ENCODE results near the gene HYAL3. TPM values are rescaled to one million over a fixed set of nuclear protein-coding genes. Genes with fewer than 3 reads are reported as not detected.

The HYAL3 gene
- total RNA-seq, 1 donor from 2014 or later: 8.1 TPM

DNA sequence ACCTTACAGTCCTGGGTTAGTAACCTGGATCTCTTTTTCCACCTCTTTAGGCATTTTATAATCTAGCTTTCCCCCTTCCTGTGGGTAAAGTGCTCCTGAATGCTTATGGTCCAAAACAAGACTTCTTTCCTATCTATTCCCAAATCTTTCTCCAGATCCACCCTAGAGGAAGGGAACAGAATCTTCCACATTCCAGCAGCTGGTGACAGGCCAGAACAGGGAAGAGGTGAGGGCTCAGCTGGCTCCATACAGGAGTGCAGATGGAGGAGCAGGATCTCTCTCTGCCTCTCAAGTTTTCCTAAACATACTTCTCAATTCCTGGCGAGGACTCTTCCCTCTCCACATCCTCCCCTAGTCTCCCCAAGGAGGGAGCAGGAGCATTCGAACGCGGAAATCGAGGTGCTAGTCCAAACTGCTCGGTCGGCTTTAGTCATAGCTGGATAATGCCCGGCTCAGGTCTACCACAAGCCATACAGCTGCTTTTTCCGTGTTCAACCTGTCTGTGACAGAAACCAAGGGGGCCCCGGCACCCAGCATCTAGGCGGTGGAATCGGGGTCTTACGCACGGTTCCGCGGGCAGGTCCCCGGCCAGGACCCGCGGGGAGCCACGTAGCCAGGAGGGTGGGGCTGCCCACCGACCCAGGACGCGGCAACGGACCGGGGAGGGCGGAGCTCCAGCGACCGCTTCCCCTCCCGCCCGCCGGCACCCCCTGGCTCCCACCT, 37.4 kb upstream of the HYAL3 start:
- no peaks in the 10 kb centered on the region for H3K27me3 ChIP-seq
- TF ChIP-seq POLR2AphosphoS5 (IDR thresholded peaks at IDR 0.05; ENCODE audit: insufficient read depth in 1 of 2, low read depth in 1 of 2) (no peak), POLR2A (IDR thresholded peaks at IDR 0.05) (no peak)
- TF ChIP-seq, protein P1, sequence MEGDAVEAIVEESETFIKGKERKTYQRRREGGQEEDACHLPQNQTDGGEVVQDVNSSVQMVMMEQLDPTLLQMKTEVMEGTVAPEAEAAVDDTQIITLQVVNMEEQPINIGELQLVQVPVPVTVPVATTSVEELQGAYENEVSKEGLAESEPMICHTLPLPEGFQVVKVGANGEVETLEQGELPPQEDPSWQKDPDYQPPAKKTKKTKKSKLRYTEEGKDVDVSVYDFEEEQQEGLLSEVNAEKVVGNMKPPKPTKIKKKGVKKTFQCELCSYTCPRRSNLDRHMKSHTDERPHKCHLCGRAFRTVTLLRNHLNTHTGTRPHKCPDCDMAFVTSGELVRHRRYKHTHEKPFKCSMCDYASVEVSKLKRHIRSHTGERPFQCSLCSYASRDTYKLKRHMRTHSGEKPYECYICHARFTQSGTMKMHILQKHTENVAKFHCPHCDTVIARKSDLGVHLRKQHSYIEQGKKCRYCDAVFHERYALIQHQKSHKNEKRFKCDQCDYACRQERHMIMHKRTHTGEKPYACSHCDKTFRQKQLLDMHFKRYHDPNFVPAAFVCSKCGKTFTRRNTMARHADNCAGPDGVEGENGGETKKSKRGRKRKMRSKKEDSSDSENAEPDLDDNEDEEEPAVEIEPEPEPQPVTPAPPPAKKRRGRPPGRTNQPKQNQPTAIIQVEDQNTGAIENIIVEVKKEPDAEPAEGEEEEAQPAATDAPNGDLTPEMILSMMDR (IDR thresholded peaks at IDR 0.05): no peak
- intact Hi-C loops (cut with DNase I): no loop called here
- DNase-seq (ENCODE audit: extremely low spot score in 2 of 2): no peak
- no peaks in the 10 kb centered on the region for H3K9me3 ChIP-seq
- peaks cover 80% of the 10 kb centered on the region for H3K4me1 ChIP-seq
- peak overlapping the region; percentile 99 for H3K27ac ChIP-seq
- H3K4me3 ChIP-seq: peak overlapping the region; percentile 83 to 92
- H3K36me3 ChIP-seq: peaks cover 0 to 5% of the 10 kb centered on the region in 2 donors

DNA sequence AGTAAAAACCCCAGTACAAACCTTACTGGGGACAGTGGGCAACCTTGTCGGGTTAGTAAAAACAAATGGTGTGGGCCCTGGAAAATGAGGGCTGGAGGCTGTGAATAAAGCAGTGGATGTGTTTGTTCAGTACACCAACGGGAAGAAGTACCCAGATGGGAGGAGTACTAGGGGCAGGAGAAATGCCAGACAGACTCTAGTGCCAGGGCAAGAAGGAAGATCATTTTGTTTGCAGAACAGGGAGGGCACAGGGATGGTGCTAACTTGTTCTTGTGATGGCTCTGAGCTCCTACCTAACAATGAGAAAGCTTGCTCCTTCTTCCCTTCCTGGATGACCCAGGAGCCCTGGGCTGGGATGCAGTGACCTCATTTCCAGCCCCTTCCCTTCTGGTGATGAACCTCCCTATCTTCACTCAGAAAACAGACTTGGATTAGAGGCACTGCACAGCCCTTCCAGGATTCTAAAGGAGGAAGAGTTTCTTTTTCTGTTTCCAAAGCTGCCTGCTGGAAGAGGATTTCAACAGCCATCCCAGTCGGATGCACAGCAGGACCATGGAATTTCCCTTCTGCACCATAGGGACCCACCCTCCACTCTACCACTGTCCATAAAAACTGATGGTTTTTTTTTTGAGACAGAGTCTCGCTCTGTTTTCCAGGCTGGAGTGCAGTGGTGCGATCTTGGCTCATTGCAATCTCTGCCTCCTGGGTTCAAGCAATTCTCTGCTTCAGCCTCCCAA, 35.3 kb upstream of the HYAL3 start:
- Histone ChIP-seq H3K9me3 (no peaks in the 10 kb centered on the region), H3K36me3 (peaks cover 0 to 27% of the 10 kb centered on the region in 2 donors), H3K4me1 (peaks cover 62% of the 10 kb centered on the region), H3K4me3 (no peak overlapping the region), H3K27ac (peak overlapping the region; percentile 66), H3K27me3 (no peaks in the 10 kb centered on the region)
- intact Hi-C loops (cut with DNase I): no loop called here
- DNase-seq (ENCODE audit: extremely low spot score in 2 of 2): no peak
- TF ChIP-seq POLR2AphosphoS5 (IDR thresholded peaks at IDR 0.05; ENCODE audit: insufficient read depth in 1 of 2, low read depth in 1 of 2) (no peak), POLR2A (IDR thresholded peaks at IDR 0.05) (no peak)
- TF ChIP-seq, protein P1 (IDR thresholded peaks at IDR 0.05): no peak

DNA sequence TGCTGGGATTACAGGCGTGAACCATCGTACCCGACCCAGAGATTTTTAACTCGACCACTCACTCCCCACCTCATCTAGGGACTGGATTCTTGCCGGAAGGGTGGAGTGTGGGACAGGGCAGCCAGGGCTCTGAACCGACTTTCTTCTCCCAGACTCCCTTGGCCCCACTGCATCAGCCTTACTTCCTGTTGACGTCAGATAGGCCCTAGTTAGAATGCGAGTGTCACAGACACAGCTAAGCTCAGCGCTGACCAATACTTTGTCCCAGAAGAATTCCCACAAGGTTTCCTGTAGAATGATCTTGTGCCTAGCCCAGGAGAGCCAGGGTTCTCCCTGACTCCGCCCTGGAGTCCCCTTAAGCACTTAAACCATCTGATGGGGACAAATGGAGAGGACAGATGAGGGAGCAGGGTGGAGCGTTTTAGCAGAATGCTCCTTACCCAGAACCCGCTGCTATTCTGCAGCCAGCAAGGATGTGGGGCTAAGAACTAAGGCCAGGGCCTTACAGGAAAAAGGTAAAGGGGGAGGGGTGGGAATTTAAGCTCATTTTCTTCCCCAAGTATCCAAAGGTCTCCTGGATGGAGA, 34.6 kb upstream of the HYAL3 start:
- Histone ChIP-seq H3K36me3 (peaks cover 0 to 30% of the 10 kb centered on the region in 2 donors), H3K27ac (peak overlapping the region; percentile 66), H3K4me3 (peak overlapping the region in 1 of 2 donors; percentile 3), H3K9me3 (no peaks in the 10 kb centered on the region), H3K27me3 (no peaks in the 10 kb centered on the region), H3K4me1 (peaks cover 56% of the 10 kb centered on the region)
- intact Hi-C loops (cut with DNase I): no loop called here
- TF ChIP-seq, protein P1 (IDR thresholded peaks at IDR 0.05): no peak
- TF ChIP-seq POLR2AphosphoS5 (IDR thresholded peaks at IDR 0.05; ENCODE audit: insufficient read depth in 1 of 2, low read depth in 1 of 2) (peak in 1 of 2 donors; percentile 17), POLR2A (IDR thresholded peaks at IDR 0.05) (no peak)
- no peak for DNase-seq (ENCODE audit: extremely low spot score in 2 of 2)

DNA sequence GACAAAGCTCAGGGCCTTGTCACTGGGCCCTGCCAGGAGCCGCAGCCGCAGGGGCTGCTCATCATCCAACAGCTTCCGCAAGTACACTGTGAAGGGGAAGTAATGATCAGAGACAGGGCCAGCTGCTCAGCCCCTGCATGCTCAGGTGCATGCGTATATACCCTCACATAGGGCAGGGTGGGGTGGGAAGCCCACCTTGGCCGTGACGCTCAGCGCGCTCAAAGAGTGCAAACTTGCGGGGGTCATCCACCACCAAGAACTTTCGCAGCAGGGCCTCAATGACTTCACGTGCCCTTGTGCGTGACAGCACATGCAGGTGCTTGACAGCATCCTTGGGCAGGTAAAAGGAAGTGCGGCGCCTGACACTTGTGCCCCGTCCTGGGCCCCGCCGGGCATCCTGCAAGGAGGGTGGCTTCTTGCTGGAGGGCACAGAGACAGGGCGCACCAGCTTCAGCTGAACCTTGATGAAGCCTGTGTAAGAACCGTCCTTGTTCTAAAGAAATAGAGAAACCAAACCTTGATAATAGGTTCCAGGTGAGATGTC, 32.2 kb upstream of the HYAL3 start:
- no peak for DNase-seq (ENCODE audit: extremely low spot score in 2 of 2)
- intact Hi-C loops (cut with DNase I): no loop called here
- TF ChIP-seq POLR2A (IDR thresholded peaks at IDR 0.05) (no peak), POLR2AphosphoS5 (IDR thresholded peaks at IDR 0.05; ENCODE audit: insufficient read depth in 1 of 2, low read depth in 1 of 2) (no peak)
- TF ChIP-seq, protein P1 (IDR thresholded peaks at IDR 0.05): no peak
- H3K4me1 ChIP-seq: peaks cover 55% of the 10 kb centered on the region
- H3K9me3 ChIP-seq: no peaks in the 10 kb centered on the region
- peaks cover 0 to 30% of the 10 kb centered on the region in 2 donors for H3K36me3 ChIP-seq
- no peaks in the 10 kb centered on the region for H3K27me3 ChIP-seq
- no peak overlapping the region for H3K27ac ChIP-seq
- H3K4me3 ChIP-seq: no peak overlapping the region

Measured in vagina (tissue), 2 donors.